DMS79 (cell line): Measurements from ENCODE around the gene MCIDAS.
A peak's percentile ranks its signal among the peaks of the same experiment; 100 is the strongest.

Experiments used
- DNase-seq: peaks from one replicate; lab custom pipeline; 2025; lab: John Stamatoyannopoulos, UW

Gene MCIDAS

DNA sequence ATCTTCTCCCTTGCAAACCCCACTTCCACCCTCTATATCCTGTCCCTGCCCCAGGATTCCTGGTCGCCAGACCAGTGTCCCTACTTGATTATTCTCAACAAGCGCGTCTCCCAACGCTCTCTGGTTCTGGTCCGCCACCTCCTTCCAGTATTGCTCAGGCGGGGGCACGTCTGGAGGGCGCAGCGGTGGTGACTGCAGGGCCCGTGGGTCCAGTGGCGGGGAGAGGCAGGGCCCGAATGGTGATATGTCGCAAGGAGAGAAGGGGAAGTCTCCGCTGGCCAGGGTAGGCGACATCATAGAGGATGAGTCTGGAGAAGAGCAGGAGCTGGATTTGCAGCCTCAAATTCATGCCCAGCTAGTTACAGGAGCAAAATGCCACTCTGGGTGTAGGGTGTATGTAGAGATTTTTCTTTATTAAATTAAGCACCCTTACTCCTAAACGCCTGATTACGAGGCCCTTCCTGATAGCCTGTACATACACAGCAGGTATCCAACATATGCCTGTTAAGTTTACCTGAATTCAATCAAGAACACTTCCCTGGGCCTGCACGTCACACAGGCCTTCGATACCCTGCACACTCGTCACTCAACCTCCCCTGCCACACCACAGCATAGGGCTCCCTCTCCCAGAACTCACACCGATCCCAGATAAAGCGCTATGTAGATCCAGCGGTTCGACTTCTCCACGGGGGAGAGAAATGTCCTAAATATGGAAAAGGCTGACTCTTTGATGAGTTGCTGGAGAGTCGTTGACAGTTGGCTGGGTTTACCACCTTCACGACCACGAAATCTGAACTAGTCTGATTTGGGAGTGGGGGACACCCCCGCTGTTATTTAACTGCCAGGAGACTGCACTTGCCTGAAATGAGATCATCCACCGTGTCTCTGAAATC lies 4.8 kb downstream of the MCIDAS start:
- DNase-seq, result no peak

DNA sequence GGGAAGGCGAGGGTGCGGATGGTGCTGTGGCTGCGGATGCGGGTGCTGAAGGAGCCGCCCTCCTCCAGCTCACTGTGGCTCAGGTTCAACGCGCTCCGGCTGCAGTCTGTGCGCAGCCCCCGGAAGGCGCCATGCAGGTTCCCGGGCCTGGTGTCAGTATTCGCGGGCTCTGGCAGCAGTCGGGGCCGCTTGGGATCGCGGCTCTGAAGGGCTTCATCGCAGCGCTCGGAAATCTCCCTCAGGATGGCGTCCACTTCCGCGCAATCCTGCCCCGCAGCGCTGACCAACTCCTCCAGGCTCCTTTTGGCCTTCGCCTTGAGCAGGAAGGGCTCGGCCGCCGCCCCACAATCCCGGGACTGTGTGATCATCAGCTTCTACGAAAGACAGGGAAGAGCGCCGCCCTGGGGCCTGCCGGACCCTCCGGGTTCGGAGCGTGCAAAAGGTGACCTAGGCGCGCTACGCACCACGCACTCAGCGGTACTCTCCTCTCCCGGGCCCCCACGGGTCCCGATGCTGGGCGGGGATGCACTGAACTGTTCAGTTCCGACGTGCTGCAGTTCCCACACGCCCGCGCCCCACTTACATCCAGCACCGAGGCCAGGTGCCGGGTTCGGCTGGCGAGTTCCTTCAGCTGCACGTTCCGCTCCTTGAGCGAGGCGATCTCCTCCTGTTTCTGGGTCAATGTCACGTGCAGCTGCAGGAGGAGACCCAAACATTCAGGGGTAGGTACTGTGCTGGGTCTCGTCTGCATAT lies 6.5 kb downstream of the MCIDAS start:
- no peak for DNase-seq

DNA sequence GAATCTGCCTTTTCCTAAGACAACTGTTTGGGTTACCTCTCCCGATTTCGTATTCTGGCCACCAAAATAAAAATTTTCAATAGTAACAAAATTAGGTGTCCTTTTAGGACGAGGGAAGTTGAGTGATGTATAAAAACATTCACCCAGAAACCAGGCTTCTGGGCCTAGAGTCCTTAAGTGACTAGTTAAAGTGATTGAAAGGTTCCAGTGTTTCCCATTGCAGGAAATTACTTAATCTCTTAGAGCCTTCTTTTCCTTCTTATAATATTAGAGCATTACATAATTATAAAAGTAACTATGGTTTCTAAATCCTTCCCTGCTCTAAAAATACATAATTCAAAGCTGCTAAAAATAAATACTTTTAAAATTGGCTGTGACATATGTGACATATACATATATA lies 7.3 kb downstream of the MCIDAS start:
- DNase-seq, result no peak

DNA sequence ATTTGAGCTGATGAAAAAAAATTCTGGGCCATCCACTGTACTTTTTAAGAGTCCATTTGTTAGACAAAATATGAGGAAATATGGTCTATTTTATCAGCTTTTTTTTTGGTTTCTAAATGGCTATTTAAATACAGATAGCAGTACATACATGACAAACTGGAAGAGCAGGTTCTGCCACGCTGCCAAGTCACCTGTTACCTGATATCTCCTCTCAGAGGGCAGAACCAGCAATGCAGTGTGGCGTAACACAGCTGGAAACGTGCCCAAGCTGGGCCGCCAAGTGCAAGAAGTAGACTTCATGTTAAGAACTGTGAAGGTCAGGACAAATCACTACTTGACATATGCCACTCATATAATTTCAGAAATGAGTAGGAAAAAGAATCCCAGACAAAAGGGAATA lies 8.1 kb downstream of the MCIDAS start:
- peak; percentile 68 for DNase-seq

DNA sequence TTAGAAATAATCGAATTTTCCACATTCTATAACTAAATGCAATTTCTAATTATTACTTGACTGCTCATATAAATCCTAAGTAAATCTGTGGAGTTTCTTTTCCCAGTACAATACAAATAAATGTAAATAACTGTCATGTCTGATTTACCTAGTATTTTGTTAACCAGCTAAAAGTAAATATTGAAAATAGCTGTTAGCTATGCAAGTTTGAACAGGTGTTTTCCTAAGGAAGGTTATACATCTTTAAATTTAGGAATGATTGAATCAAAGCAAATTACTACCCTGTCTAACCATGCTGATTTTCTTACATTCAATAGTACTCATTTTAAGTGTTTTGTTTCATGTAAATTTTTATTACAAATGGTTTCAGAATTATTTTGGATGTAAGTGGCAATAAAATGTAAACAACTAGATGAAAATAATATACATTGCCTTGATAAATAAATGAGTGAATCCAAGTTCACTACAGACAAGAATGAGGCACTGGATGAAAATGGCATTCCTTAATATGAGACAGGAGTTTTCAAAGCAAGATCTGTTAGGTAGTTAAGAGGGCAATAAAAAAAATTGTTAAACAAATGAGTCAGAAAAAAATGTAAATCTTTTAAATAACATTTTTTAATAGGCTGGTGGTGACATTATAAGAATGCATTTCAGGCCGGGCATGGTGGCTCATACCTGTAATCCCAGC lies 15.8 kb downstream of the MCIDAS start:
- DNase-seq, result no peak

DNA sequence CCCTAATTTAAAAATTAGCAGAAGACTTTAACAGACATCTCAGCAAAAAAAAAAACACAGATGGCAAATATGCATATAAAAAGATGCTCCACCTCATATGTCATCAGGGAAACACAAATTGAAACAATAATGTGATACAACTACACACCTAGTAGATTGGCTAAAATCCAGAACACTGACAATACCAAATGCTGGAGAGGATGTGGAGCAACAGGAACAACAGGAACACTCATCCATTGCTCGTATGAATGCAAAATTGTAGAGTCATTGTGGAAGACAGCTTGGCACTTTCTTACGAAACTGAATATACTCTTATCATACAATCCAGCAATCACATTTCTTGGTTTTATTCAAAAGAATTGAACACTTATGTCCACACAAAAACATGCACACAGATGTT lies 22.1 kb downstream of the MCIDAS start:
- no peak for DNase-seq

DNA sequence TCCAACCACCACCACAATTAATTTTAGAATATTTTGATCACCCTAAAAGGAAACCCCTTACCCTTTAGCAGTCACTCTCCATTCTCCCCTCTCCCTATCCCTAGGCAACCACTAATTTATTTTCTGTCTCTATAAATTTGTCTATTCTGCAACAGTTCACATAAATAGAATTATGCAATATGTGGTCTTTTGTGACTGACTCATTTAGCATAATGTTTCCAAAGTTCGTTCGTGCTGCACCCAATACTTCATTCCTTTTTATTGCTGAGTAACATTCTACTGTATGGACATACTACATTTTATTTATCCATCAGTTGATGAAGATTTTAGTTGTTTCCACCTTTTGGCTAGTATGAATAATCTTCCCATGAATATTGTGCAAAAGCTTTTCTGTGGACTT lies 36.0 kb downstream of the MCIDAS start:
- no peak for DNase-seq

DNA sequence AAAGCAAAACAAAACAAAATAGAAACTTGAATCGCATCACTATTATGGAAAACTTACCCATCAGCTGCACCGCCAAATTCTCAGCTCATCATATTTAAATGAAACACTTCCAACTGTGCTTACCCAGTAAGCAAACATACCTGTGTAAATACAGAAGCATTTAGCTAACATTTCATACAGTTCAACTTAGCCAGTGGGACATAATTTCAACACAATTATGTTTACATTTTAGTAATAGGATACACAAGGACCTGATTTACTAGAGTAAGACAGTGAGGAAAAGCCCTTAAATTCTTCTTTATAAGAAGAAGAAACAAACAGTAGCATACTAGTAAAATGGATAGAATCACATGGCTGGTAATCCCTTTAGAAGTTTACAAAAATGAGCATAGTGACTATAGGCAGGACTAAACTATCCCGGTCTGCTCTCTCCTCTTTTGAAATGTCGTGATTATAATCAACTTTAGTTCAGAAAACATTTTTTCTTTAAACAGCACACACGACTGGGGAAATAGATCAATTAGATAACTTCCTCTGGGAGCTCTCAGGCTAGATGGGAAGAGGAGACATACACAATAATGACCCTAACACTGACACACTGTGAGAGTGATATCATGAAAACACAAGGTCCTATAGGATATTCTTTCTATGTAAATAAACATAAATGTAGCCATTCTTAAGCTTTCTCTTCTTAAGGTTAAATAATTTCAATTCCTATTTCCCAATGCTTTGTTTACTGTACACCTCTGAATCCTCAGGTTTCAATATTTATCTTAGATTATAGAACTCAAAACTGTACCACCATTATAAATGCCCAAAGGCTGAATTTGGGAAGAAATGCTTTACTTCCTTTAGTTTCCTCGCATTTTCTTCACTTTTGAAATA lies 38.2 kb downstream of the MCIDAS start:
- no peak for DNase-seq

DNA sequence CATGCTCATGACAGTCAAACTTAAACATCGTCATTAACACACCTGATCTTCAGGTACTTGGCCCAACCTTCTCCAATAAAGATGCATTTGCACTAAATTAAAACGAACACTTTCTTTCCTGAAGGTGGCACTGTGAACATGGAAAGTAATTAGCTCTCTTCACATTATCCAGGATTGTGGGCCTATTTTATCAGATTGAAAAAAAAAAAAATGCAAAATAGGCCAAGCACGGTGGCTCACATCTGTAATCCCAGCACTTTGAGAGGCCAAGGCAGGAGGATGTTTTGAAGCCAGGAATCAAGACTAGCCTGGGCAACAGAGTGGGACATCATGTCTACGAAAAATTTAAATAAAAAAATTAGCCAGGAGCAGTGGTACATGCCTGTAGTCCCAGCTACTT lies 39.7 kb downstream of the MCIDAS start:
- no peak for DNase-seq

DNA sequence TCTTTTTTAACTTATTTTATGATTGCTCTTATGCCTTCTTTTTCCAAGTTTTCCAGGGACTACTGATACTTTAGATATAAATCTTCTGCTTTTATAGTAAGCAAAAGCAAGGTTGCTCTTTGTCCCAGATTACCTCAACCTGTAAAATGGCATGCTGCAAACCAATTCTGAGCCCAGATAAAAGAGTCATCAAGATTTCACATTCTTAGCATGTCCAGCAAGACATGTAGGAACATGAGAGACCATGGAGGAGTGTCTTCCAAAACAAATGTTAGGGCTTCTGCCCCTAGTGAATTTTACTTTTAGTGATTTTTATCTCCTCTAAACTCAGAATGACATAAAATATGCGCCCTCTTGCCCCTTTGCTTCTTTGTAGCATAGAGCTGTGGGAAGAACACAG lies 47.1 kb downstream of the MCIDAS start:
- DNase-seq, result no peak

DNA sequence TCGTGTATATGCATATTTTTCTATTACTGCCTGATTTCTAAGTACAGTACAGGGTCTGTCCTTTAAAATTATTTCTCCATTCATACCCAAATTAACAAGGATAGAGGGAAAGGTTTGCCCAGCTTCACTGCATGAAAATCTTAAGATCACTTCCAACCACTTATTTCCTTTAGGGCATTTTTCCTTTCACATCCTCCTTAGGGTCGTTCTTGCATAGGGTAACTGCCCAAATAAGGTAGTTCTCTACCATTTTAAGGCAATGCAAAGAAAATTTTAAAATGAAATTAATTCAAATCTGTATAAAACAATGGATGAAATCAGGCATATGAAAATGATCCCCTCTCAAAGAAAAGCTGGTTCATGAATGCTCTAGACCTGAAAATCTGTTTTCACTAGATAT lies 50.0 kb downstream of the MCIDAS start:
- no peak for DNase-seq

DNA sequence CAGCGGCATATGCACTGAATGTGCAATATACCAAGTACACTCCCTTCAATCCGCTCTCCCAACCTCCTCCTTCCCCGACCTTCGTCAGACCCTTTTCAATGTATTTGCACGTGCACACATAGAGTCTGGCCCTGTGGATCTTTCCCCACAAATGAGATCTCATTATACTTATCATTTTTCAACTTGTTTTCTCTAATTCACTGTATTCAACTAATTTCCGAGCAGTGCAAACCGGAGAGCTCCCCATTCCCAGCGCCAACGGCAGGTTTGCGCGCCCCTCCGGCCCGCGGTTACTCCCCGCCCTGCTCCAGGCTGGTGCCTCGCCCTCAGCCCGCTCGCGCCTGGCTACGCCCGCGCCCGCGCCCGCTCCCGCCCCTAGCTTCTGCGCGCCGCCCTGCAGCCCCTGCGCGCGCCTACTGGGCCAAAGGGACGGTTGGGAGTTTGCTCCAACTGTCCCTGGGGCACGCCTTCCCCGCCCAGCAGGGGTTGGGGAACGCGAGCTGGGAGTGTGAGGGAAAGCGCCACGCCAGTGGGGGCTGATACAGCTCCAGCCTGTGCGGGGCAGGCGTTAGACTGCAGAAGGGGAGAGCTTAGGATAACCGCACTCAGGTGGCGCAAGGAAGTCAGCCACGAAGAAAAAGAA lies 50.8 kb downstream of the MCIDAS start:
- DNase-seq, result no peak

DNA sequence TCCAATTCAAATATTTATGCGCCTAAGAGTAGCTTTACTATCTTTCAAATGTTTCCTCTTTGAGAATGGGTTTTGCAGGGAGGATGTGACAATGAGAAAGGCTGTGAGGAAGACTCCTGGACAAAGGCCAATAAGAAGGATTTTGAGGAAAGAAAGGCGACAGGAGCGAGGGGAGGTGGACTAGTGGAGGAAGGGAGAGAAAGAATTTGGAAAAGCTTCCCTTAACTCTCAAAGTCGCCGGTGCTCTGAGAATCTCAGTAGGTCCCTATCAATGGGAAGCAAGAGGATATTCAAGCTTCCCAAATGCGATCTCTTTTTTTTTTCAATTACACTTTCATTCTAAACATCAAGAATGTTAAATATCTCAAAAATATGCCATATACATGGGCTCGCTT lies 51.3 kb downstream of the MCIDAS start:
- no peak for DNase-seq

DNA sequence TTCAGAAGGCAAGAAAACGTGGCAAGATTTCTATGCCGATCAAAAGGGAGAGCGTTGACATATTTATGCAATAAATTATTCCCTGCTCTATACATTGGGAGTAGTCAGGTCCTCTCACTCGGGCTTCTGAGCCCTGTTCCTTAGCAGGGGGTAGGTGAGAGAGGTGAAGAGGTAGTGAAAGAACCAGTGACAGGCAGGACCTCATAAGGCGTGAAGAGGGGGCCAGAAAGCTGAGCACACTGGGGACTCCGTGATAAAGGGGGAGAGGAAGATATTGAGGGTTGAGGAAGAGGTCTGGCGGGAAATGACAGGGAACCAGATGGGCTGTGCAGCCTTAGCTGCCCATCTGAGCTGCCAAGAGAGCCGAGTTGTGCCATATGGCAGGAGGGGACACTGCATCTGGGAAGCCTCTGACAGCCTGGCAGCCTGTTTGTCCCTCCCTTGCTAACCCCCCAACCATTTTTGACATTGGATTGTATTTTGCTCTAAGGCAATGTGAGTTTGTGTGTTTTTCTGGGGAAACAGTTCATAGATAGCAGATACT lies 53.4 kb downstream of the MCIDAS start:
- DNase-seq, result no peak

DNA sequence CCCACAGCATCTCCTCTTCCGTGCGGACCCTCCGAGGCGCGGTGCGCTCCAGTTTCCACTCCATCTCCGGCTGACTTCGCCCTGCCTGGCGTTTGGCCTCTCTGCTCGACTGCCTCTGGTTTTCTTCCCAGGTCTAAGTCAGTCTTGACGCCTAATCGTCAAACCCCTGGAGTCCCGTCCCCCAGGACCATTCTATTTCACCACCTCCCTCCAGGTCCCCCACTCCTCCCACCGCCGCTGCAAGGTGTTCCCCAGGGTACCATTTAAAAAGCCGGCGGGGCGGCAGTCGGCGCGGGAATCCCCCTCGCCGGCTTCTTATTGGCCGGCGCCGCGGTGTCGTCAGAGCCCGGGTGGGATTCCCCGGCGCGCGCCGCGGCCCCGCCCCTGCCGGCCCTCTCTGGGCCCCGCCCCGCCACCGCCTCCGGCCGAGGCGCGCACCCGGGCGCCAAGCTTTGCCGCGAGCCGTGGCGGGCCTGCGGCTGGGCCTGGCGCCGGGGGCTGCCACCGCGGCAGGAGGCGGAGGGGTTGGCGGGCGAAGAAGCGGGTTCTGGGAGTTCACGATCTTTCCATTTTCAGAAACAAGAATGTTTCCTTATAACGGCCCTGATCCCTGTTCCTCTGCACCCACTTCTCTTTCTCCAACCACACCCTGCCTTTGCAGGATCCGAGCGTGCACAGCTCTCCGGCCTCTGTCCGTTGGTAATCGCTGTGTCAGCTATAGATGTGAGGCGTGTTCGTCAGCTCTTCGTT lies 54.0 kb downstream of the MCIDAS start, which contains the start of gene CDC20B:
CDC20B (minus strand) TSS at position 241 of the 750 bp plus-strand sequence; CDS start at position 64, 177 bp downstream.
- no peak for DNase-seq

DNA sequence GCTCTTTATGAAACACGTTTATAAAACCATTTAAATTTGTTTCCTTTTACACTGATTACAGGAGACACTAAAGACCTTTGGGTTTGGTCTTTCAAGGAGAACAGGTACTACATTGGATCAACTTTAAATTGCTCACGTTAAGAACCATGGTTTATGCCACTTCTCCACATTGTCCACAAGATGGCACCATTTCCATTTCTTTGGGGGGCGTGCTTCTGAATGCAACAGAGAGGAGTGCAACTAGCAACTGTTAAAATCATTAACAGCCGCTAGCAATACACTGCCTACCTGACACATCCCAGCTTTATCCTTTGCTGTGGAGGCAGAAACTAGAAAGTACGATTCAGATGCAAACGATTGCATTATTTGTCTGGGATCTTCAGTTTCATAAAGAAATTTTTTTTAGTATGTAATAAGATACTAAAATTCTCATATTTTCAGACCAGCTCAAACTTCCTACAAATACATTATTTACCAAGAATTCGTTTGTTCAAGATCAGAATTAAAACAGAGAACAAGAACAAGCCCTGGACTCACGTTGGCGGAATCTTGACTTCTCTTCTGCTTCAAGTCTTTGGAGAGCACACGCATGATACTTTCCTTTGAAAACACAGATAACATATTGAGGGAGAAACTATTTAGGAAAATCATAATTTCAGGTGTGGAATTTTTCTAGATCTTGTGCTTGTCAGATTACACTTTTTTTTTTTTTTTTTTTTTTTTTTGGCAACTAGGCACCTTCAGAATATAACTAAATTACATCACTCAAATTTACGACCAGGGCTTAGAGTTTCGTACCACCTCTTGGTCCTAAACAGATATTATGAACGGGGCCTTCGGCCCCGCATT lies 54.8 kb downstream of the MCIDAS start:
- peak; percentile 45 for DNase-seq

DNA sequence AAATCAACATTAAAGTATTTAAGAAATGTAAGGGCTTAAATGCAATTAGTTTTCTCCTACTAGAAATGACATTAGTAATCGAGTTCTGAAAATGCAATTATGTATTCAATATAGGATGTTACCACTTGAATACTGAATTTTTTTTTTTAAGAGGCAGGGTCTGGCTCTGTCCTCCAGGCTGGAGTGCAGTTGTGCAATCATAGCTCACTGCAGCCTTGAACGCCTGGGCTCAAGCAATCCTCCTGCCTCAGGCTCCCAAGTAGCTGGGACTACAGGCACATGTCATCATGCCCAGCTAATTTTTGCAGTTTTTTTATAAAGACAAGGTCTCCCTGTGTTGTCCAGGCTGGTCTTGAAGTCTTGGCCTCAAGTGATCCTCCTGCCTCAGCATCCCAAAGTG lies 55.6 kb downstream of the MCIDAS start:
- DNase-seq, result no peak
